GM06990 (cell line): ENCODE results near the gene CLDN18.

Experiments used
- DNase-seq: peaks from one replicate; pipeline ENCODE4 v3.0.0-alpha.2; 2011; ENCODE audit not compliant: insufficient read length; ENCODE audit errors: extremely low read depth
- H3K27me3 ChIP-seq: replicated peaks from 2 replicates; pipeline ENCODE4 v1.6.0; 2011; ENCODE audit warnings: low read length; ENCODE audit not compliant: control insufficient read depth, insufficient read depth
- H3K36me3 ChIP-seq: 2 replicates; pipeline ENCODE4 v1.5.1; 2011; ENCODE audit warnings: low read length; ENCODE audit not compliant: control insufficient read depth, insufficient read depth
- H3K4me3 ChIP-seq: replicated peaks from 2 replicates; pipeline ENCODE4 v1.5.1; 2011; ENCODE audit warnings: low read depth, mild to moderate bottlenecking, control low read depth, low read length
- CTCF ChIP-seq: IDR thresholded peaks from 2 replicates; pipeline ENCODE4 v1.5.1; 2011; ENCODE audit warnings: low read length, control low read depth, mild to moderate bottlenecking, inconsistent platforms; ENCODE audit not compliant: insufficient read depth, poor library complexity, severe bottlenecking

CLDN18 gene

GRCh38 chr3:138036572-138036971 lies 26.6 kb downstream of the CLDN18 start:
- DNase-seq, result no peak
- no peak overlapping the region for H3K4me3 ChIP-seq
- H3K36me3 ChIP-seq, result no peaks in the 10 kb centered on the region
- no peak for TF ChIP-seq CTCF
- no peaks in the 10 kb centered on the region for H3K27me3 ChIP-seq

- Histone ChIP-seq H3K27me3 (no peaks in the 10 kb centered on the region), H3K36me3 (no peaks in the 10 kb centered on the region), H3K4me3 (no peak overlapping the region)
- TF ChIP-seq CTCF, result no peak
- DNase-seq, result no peak
Observed at GRCh38 chr3:138038725-138039462, 28.9 kb downstream of the CLDN18 start.

- H3K27me3 ChIP-seq, result no peaks in the 10 kb centered on the region
- H3K4me3 ChIP-seq, result no peak overlapping the region
- no peak for TF ChIP-seq CTCF
- no peak for DNase-seq
- H3K36me3 ChIP-seq, result no peaks in the 10 kb centered on the region
Observed at GRCh38 chr3:138042043-138042442, 32.1 kb downstream of the CLDN18 start.

- no peak for TF ChIP-seq CTCF
- DNase-seq, result no peak
- Histone ChIP-seq H3K4me3 (no peak overlapping the region), H3K27me3 (no peaks in the 10 kb centered on the region), H3K36me3 (no peaks in the 10 kb centered on the region)
Observed at GRCh38 chr3:138043266-138044029, 33.5 kb downstream of the CLDN18 start.

- no peak for DNase-seq
- no peak overlapping the region for H3K4me3 ChIP-seq
- H3K27me3 ChIP-seq, result no peaks in the 10 kb centered on the region
- H3K36me3 ChIP-seq, result no peaks in the 10 kb centered on the region
- TF ChIP-seq CTCF, result no peak
Observed at GRCh38 chr3:138046085-138046484, 36.1 kb downstream of the CLDN18 start.

- no peak for TF ChIP-seq CTCF
- no peaks in the 10 kb centered on the region for H3K36me3 ChIP-seq
- H3K4me3 ChIP-seq, result no peak overlapping the region
- DNase-seq, result no peak
- no peaks in the 10 kb centered on the region for H3K27me3 ChIP-seq
Observed at GRCh38 chr3:138046955-138047354, 37.0 kb downstream of the CLDN18 start.
